Kidney epithelial cell (primary cell): ENCODE measurements around the gene ADGRG1. TPM values are rescaled to one million over a fixed set of nuclear protein-coding genes. Genes with fewer than 3 reads are reported as not detected.

Source experiments
- DNase-seq: peaks from one replicate; pipeline ENCODE4 v3.0.0-alpha.2; 2010; ENCODE audit warnings: low read depth
- H3K27me3 ChIP-seq: 2 replicates; pipeline ENCODE4 v1.6.0; 2011; ENCODE audit warnings: low read length; ENCODE audit not compliant: control insufficient read depth, insufficient read depth
- H3K36me3 ChIP-seq: 2 replicates; pipeline ENCODE4 v1.5.1; 2011; ENCODE audit warnings: low read length; ENCODE audit not compliant: control insufficient read depth, insufficient read depth
- H3K4me3 ChIP-seq: 2 replicates; pipeline ENCODE4 v1.5.1; 2011; ENCODE audit warnings: low read depth, mild to moderate bottlenecking, control low read depth, low read length
- total RNA-seq: library from RNA; depleted of rRNA; stranded (reverse); fragments of >200 nt; gene quantifications from 2 replicates; pipeline ENCODE4 v1.2.3, GENCODE V29; 2015
- TF ChIP-seq, protein P1 (sequence below): IDR thresholded peaks from 2 replicates; pipeline ENCODE4 v1.5.1; 2011; ENCODE audit warnings: mild to moderate bottlenecking, moderate library complexity, low read length, control low read depth, inconsistent platforms; ENCODE audit not compliant: insufficient read depth, poor library complexity, severe bottlenecking

ADGRG1 gene
- total RNA-seq, 1 donor from 2014 or later = 150 TPM

- TF ChIP-seq, protein P1, sequence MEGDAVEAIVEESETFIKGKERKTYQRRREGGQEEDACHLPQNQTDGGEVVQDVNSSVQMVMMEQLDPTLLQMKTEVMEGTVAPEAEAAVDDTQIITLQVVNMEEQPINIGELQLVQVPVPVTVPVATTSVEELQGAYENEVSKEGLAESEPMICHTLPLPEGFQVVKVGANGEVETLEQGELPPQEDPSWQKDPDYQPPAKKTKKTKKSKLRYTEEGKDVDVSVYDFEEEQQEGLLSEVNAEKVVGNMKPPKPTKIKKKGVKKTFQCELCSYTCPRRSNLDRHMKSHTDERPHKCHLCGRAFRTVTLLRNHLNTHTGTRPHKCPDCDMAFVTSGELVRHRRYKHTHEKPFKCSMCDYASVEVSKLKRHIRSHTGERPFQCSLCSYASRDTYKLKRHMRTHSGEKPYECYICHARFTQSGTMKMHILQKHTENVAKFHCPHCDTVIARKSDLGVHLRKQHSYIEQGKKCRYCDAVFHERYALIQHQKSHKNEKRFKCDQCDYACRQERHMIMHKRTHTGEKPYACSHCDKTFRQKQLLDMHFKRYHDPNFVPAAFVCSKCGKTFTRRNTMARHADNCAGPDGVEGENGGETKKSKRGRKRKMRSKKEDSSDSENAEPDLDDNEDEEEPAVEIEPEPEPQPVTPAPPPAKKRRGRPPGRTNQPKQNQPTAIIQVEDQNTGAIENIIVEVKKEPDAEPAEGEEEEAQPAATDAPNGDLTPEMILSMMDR = no peak
- H3K27me3 ChIP-seq = no peaks in the 10 kb centered on the region
- H3K4me3 ChIP-seq = no peak overlapping the region
- no peaks in the 10 kb centered on the region for H3K36me3 ChIP-seq
- no peak for DNase-seq
These were observed 9.5 kb downstream of the ADGRG1 start for GRCh38 chr16:57637965-57638364.

DNA sequence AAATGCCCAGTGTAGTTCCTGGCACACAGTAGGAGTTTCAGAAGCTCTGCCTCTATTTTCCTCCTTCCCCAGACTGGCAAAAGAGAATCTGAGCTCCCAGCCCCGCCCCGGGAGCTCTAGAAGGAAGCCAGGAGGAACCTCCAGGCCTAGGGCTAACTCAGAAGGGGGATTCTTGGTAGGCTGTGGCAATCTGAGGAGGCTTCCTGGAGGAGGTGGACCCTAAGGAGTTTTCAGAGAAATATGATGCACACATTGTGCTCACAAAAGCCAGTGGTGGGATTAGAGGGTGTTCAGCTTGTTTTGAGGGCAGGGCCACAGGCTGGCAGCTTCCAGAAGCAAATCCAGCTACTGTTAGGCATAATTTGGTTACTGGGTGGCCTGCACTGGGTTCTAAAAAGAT is 10.0 kb downstream of the ADGRG1 start:
- no peaks in the 10 kb centered on the region for H3K36me3 ChIP-seq
- no peak for DNase-seq
- no peak overlapping the region for H3K4me3 ChIP-seq
- no peaks in the 10 kb centered on the region for H3K27me3 ChIP-seq
- TF ChIP-seq, protein P1 = no peak

DNA sequence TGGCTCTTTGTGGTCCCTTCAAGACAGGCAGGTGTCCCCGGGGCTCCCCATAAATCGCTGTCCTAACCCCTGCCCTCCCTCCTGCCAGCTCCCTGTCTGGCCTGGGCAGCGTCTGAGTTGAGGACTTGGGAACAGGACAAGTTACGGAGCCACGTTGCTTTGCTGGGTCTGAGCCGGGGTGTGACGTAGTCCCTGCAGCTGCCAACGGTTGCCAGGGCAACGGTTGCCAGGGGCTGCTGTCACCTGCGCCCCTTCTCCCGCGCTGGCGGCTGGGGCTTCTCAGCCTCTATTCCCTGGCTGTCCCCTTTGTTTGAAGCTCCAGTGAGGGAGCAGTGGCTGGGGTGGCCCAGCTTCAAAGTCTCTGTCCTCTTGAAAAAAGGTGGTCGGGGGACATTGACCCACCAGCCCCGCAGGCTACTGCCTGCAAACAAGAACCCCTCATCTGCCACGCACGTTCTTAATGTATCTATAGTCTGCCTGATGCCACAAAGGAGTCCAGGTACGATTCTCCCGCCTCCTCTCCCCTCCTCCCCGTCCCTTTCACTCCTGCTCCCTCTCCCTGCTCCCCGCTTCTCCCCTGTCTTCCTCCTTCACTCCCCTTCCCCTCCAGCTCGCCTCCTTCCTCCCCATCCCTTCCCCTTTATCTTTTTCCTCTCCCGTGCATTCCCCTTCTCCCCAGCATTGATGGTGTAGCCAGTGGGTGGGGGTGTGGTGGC is 10.9 kb downstream of the ADGRG1 start:
- DNase-seq = no peak

GRCh38 chr16:57640185-57640584 is 11.8 kb downstream of the ADGRG1 start:
- no peak overlapping the region for H3K4me3 ChIP-seq
- TF ChIP-seq, protein P1 = no peak
- H3K36me3 ChIP-seq = peaks cover 2% of the 10 kb centered on the region
- no peak for DNase-seq
- no peaks in the 10 kb centered on the region for H3K27me3 ChIP-seq

More for the DNA sequence above, 10.9 kb downstream of the ADGRG1 start:
- Histone ChIP-seq H3K27me3 (no peaks in the 10 kb centered on the region), H3K36me3 (peaks cover 2% of the 10 kb centered on the region), H3K4me3 (no peak overlapping the region)
- TF ChIP-seq, protein P1 = no peak

DNA sequence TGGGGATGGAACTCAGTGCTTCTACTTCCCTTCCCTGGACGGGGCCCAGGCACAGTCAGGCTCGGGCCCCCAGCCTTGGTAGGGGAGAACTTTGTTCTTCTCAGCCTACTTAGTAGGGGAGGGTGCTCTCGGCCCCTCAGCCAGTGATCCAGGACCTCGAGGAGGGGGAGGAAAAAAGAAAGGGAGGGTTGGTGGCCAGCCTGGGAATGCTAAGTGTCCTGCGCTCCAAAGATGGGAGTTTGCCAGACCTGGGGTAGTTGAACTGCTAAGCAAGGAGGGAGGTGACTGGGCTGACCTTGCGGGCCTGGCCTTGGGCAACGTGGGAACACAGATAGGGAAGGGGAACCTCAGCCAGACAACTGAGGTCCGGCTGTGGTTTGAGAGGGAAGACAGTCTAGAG is 12.2 kb downstream of the ADGRG1 start:
- TF ChIP-seq, protein P1 = no peak
- no peak for DNase-seq
- no peaks in the 10 kb centered on the region for H3K27me3 ChIP-seq
- H3K36me3 ChIP-seq = peaks cover 2% of the 10 kb centered on the region
- no peak overlapping the region for H3K4me3 ChIP-seq
